ENCODE results near the gene LIMD2.

Gene LIMD2

DNA sequence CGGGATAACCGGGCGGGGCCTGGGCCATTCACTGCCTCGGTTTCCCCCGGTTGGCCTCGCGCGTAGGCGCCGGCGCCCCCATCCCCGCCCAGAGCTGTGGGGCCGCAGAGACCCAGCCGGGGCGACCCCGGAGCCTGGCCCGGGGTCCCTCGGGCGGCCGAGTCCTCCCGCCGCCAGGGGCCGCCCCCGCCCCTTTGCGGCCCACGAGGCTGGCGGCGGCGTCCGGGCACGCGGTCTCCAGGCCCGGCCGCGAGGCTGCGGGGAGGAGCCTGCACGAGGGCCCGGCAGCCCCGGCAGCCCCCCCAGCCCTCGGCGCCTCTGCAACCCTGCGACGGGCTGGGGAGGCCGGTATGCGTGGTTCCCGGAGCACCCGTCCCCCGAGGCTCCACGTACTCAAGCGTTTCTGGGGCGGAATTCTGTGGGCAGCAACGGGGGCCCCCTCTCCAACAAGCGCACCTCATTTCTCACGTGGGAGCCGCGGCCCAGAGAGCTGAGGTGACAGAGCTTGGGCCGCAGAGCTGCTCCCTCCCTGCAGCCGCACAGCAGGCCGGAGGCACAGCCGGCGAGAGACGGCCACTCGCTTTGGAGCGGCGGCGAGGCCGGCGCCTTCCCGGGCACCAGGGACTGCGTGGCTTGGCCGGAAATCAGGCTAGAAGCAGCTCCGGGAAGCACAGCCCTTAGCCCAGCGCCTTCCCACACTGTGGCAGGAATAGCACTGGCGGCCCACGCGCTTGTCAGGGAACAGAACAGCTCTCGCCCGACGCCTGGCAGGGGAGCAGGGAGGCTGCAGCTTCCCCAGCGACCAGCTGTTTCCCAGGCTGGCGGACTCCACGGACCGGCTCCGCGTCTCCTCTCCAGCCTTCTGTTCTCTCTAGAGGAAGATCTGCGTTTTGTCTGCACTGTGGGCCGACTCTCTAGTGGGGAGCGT, 867 bp upstream of the LIMD2 start:
- peak; percentile 51 for DNase-seq

DNA sequence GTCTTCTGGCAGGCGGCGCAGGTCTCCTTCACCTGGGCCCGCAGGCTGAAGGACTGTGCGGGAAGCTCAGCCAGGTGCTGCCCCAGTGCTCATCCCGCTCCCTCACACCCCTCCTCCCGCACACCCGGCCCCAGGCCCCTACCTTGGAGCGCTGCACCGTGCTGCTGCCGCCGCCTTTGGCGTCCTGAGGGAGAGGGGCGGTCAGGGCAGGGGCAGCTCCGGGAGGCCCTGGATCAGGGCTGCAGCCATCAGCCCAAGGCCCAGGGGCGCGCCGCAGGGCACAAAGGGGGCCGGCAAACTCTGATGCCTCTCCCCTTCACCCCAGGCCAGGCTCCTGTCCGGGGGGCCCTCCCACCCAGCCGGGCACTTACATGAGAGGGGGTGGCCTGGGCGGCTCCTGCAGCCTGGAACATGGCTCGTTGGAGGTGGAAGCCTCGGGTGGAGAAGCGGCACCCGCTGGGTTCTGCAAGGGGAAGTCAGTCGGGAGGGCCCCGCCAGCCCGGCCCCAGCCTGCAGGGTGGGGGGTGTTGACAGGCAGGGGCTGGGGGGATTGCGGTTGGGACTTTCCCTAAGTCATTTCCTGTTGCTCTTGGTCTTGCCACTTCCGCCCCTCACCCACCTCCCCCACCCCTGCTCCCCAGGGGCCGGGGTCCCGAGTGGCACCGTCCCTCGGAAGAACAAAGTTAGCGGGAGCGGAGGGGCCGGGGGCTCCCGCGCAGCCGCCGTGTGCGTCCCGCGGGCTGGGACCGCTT, 863 bp downstream of the LIMD2 start:
- no peak for DNase-seq

DNA sequence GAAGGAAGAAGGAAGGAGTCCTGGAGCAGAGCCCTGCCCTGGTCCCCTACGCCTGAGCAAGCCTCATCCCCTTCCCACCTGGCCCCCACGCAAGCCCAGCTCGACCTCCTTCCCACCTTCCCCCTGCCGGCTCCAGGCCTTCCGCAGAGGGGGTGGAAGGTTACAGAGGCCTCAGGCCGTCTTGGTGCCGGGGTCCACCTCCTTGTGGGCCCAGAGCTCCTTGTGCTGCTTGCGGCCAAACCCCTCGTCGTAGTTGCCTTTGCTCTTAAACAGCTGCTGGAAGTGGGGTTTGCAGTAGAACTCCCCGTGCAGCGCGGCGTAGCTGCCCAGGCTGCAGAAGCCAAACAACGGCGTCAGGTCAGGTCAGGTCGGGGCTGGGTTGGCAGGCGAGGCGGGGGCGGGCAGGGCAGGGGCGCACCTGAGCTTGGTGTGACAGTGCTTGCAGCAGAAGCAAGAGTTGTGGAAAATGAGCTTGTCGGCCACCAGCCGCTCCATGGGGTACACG, 1.5 kb downstream of the LIMD2 start:
- DNase-seq: no peak

- DNase-seq: peak; percentile 16
Observed at GRCh38 chr17:63697341-63698286, 2.3 kb downstream of the LIMD2 start.

GRCh38 chr17:63696381-63696961, 3.5 kb downstream of the LIMD2 start:
- no peak for DNase-seq

DNA sequence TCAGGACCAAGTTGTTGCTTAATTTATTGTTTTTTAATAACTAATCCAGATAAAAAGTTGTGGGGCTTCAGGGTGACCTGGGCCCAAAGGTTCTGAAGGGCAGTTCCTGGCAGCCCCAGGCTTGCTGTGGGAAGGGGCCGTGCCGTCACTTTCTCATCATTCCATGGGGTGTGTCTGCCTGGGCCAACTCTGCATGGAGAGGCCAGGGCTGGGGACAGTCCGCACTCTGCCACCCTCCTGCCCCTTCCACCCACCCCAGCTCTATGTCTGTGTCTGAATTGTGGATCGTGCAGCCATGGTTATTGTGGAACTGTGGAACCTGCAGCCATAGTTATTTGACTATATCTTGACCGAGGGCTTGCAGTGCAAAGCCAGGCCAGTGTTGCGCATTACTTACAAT, 4.0 kb downstream of the LIMD2 start:
- no peak for DNase-seq

GRCh38 chr17:63694950-63695773, 4.8 kb downstream of the LIMD2 start:
- no peak for DNase-seq

DNA sequence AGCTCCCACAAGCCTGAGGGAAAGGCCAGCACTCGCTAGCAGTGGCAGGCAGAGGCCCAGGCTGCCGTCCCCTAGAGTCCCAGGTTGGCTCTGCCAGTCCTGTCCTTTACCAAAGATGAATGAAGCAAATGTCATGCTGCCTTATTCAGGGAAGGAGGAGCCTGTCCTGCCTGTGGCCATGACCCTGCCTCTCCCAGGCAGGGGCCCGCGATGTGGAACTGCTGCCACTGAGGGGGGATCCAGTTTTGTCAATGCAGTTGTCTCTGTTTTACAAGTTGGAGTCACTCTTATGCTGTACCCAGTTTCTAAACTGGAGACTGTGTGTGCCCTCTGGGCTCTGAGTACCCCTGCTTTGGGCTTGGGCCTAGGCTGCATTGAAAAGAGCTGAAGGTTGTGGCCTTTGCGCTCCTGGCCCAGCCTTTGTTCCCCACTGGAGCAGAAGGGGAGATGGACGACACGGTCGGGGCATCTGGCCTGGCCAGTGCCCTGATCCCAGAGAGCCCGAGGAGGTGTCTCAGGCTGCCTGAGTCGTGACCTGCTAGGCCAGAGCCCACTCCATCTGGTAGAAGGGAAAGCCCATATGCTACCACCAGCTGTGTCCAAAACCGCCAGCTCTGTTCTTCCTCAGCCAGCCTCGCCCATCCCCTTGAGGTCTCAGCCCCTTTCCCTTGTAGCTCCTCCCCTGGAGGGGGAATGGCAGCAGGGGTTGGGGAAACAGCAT, 5.5 kb downstream of the LIMD2 start:
- DNase-seq: no peak

GRCh38 chr17:63693411-63694113, 6.4 kb downstream of the LIMD2 start:
- no peak for DNase-seq

- DNase-seq: no peak
Observed at GRCh38 chr17:63692195-63692816, 7.6 kb downstream of the LIMD2 start.

DNA sequence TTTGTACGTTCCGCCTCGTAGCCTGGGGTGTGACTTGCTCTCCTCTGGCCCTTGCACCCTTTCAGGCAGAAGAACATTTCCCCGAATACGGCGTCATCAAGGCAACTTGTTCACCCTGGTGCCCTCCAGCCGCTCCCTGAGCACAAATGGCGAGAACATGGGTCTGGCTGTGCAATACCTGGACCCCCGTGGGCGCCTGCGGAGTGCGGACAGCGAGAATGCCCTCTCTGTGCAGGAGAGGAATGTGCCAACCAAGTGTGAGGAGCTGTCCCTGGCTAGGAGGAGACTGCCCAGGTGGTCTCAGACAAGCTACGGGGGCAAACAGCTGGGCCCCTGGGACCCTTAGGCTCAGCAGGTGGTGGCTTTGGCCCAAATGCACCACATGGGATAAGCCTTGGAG, 10.4 kb downstream of the LIMD2 start:
- DNase-seq: no peak

DNA sequence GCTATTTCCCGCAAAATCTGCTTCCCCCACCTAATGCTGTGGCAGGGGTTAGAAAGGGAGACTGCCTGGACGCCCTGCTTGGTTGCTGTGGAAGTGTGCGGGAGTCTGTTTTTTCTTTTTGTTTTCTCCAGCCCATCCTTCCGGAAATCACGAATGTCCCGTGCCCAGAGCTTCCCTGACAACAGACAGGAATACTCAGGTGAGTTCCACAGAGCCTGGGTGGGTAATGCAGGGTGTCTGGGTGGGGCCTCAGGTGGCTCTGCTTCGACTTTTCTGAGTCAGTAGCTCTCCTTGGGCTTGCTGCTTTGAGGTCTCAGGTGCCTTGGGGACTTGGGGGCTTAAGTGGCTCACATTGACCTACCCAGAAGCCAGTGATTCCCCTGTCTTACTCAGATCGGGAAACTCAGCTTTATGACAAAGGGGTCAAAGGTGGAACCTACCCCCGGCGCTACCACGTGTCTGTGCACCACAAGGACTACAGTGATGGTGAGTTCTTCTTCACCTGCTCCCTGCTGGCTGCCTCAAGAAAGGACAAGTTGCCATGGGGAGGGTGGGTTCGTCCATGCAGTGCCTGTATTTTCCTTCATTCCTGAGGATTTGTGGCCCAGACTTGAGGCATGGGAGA, 11.4 kb downstream of the LIMD2 start:
- DNase-seq: no peak

GRCh38 chr17:63686138-63686685, 13.7 kb downstream of the LIMD2 start:
- DNase-seq: no peak

DNA sequence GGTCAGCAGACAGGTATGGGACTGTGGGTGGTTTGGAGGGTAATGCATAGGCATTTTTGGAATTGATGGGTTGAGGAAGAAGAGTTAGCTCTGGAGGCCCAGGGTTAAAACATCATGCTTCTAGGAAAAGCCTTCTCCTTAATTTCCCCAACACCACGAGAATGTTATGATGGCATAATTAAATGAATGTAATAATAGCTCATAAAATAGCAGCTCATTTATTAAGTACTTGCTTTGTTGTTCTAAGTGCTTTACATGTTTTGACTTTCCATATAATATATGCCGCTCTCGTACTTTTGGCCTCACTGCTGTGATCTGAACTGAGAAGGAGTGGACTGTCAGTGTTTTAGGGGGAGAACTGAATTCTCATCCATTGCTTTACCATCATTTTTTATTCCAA, 14.3 kb downstream of the LIMD2 start:
- no peak for DNase-seq

DNA sequence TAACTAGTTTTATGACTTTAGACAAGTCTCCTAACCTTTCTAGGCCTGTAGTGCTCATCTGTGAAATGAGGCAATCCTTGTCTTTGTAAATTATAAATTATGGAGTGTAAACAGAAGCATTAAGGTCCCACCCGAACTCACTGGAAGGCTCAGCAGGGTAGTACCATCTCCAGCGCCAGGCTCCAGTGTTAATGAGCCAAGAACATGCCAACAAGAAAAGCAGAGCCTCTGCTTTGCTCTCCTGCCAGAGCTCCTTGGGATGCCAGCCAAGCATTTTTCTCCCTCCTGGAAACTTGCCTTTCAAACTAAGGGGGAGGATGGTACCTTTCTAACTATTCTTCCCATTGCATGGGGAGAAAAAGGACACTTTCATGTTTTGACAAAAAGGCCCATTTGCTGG, 14.9 kb downstream of the LIMD2 start:
- DNase-seq: no peak

DNA sequence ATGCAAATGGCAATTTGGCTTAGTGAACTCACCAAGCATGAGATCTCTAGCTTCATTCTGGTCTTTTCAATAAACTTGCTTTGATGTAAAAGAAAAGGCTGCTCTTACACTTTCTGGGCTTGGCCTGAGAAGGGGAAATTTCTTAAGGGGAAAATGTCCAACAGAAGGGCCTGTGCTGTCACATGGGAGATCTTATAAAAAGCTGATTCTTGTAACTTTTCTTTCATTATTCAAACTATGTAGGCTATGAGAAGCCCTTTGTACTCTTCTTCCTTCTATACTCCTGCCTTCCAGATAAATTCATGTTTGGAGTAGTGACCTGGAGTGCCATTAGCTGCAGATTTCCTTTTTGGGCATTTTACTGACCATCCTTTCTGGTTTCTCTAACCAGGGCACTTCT, 16.9 kb downstream of the LIMD2 start:
- no peak for DNase-seq

DNA sequence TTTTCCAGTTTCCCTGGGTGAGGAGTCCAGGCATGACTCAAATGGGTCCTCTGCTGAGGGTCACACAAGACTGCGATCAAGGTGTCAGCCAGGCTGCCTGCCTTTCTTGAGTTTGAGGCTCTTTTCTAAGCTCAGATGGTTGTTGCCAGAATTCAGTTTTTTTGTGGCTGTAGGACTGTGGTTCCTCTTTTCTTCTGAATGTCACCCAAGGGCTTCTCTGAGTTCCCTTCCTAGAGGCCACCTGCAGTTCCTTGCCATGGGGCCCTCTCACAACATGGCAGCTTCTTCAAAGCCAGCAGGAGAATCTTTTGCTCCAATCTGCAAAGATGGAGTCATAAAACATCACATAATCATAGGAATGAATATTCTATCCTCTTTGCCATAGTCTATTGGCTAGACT, 17.5 kb downstream of the LIMD2 start:
- DNase-seq: no peak

- no peak for DNase-seq
Observed at GRCh38 chr17:63681530-63681929, 18.4 kb downstream of the LIMD2 start.

GRCh38 chr17:63680700-63681099, 19.2 kb downstream of the LIMD2 start:
- DNase-seq: no peak

All from NCI-H345 (cell line).